A549 (cell line): ENCODE results near the gene MYH15. TPM values are rescaled to one million over a fixed set of nuclear protein-coding genes. Genes with fewer than 3 reads are reported as not detected.

ENCODE experiments used
- ATAC-seq, 2 experiments: fragments of 200-7000 bp in 1 of 2; fragments of >200 bp in 1 of 2; cut with Nextera tagmentation in 1 of 2; cut with Tn5 transposase in 1 of 2; 3 replicates each; pipeline versions ENCODE4 v1.8.0 to v1.9.1; 2018 to 2020; ENCODE audit warnings: mild to moderate bottlenecking in 1 of 2, moderate library complexity in 1 of 2
- CTCF ChIA-PET: fragments of 300-600 bp; sonication (Branson Sonifier 250); formaldehyde crosslinking; extraction: SDS; loops from one replicate; lab custom pipeline; 2021; ENCODE audit warnings: antibody characterized with exemption, inconsistent platforms; lab: Yijun Ruan, JAX
- POLR2A ChIA-PET: fragments of 350-600 bp; formaldehyde crosslinking; extraction: SDS; loops from one replicate; lab custom pipeline; 2021; ENCODE audit warnings: antibody characterized with exemption, inconsistent platforms; lab: Yijun Ruan, JAX
- DNase-seq, 2 experiments: peaks; one replicate each; pipeline versions ENCODE4 v3.0.0 to v3.0.0-alpha.2; 2011 to 2016; ENCODE audit warnings: low read depth in 1 of 2, low spot score in 1 of 2
- FAIRE-seq: peaks from 2 replicates; lab custom pipeline; 2011; peaks lifted over from hg19 to GRCh38; lab: Jason Lieb, UNC
- H3K27ac ChIP-seq, 2 experiments: fragments of >200 bp; sonication (Bioruptor Twin); formaldehyde crosslinking; 3 replicates each; pipeline ENCODE4 v1.5.1; 2016 to 2017
- H3K4me1 ChIP-seq: fragments of >200 bp; sonication (Bioruptor Twin); formaldehyde crosslinking; 3 replicates; pipeline ENCODE4 v1.6.1; 2016
- H3K4me2 ChIP-seq: fragments of >200 bp; sonication (Bioruptor Twin); formaldehyde crosslinking; 3 replicates; pipeline ENCODE4 v1.6.1; 2016
- H3K4me3 ChIP-seq: fragments of >200 bp; sonication (Bioruptor Twin); formaldehyde crosslinking; 3 replicates; pipeline ENCODE4 v1.5.1; 2016
- H3K9me3 ChIP-seq: fragments of >200 bp; sonication (Bioruptor Twin); formaldehyde crosslinking; 3 replicates; pipeline ENCODE4 v1.6.1; 2016
- BCL3 ChIP-seq: fragments of >200 bp; sonication (Bioruptor Twin); formaldehyde crosslinking; IDR thresholded peaks from 3 replicates; pipeline ENCODE4 v1.6.1; 2016
- BHLHE40 ChIP-seq: IDR thresholded peaks from 2 replicates; pipeline ENCODE4 v1.6.1; 2012; ENCODE audit warnings: low read depth, low read length, inconsistent platforms
- CBX2 ChIP-seq: fragments of 200-600 bp; sonication (generic); IDR thresholded peaks from 2 replicates; pipeline ENCODE4 v1.6.1; 2016; ENCODE audit warnings: low read depth, mild to moderate bottlenecking, borderline replicate concordance
- CBX8 ChIP-seq: fragments of 200-600 bp; sonication (generic); IDR thresholded peaks from 2 replicates; pipeline ENCODE4 v1.6.1; 2016
- CEBPB ChIP-seq, 2 experiments: fragments of >200 bp in 1 of 2; sonication (Bioruptor Twin) in 1 of 2; formaldehyde crosslinking in 1 of 2; IDR thresholded peaks; 2 replicates each; pipeline ENCODE4 v1.6.1; 2012 to 2016
- CTCF ChIP-seq: fragments of >200 bp; sonication (Bioruptor Twin); formaldehyde crosslinking; IDR thresholded peaks from 3 replicates; pipeline ENCODE4 v1.5.1; 2016
- E2F6 ChIP-seq: IDR thresholded peaks from 2 replicates; pipeline ENCODE4 v1.6.1; 2012; ENCODE audit warnings: low read depth, borderline replicate concordance
- FOSB ChIP-seq: fragments of 250-450 bp; sonication (Bioruptor Pico); IDR thresholded peaks from 2 replicates; pipeline ENCODE4 v1.5.0; 2020; ENCODE audit warnings: mild to moderate bottlenecking, moderate library complexity
- FOSL2 ChIP-seq, 2 experiments: fragments of 450-650 bp in 1 of 2; fragments of >200 bp in 1 of 2; sonication (Bioruptor Twin) in 1 of 2; formaldehyde crosslinking; IDR thresholded peaks; 2 replicates each; pipeline versions ENCODE4 v1.5.0 to v1.6.1; 2016 to 2020; ENCODE audit warnings: mild to moderate bottlenecking in 1 of 2, moderate library complexity in 1 of 2
- HDAC2 ChIP-seq: fragments of 200-600 bp; sonication (generic); IDR thresholded peaks from 2 replicates; pipeline ENCODE4 v1.6.1; 2016
- HOXB5 ChIP-seq: fragments of 250-450 bp; sonication (Bioruptor Pico); IDR thresholded peaks from 2 replicates; pipeline ENCODE4 v1.5.0; 2020; ENCODE audit warnings: mild to moderate bottlenecking, moderate library complexity
- KDM1A ChIP-seq: fragments of 200-600 bp; sonication (generic); IDR thresholded peaks from 2 replicates; pipeline ENCODE4 v1.6.1; 2016; ENCODE audit warnings: low read depth, mild to moderate bottlenecking
- NR3C1 ChIP-seq: fragments of >200 bp; sonication (Bioruptor Twin); formaldehyde crosslinking; IDR thresholded peaks from 3 replicates; pipeline ENCODE4 v1.6.1; 2017
- PBX3 ChIP-seq: IDR thresholded peaks from 2 replicates; pipeline ENCODE4 v1.6.1; 2012
- PHF8 ChIP-seq: fragments of 200-600 bp; sonication (generic); IDR thresholded peaks from 2 replicates; pipeline ENCODE4 v1.6.1; 2016; ENCODE audit warnings: low read depth, mild to moderate bottlenecking, antibody characterized with exemption, moderate library complexity, borderline replicate concordance
- RAD21 ChIP-seq, 2 experiments: fragments of >200 bp in 1 of 2; sonication (Bioruptor Twin) in 1 of 2; formaldehyde crosslinking in 1 of 2; IDR thresholded peaks in 1 of 2; conservative IDR thresholded peaks in 1 of 2; 2 replicates in 1 of 2; 3 replicates in 1 of 2; pipeline ENCODE4 v1.6.1; 2012 to 2018; ENCODE audit warnings: inconsistent platforms in 1 of 2
- RARB ChIP-seq: fragments of 250-450 bp; sonication (Bioruptor Pico); IDR thresholded peaks from 2 replicates; pipeline ENCODE4 v1.8.0; 2021; ENCODE audit warnings: mild to moderate bottlenecking, moderate library complexity
- RCOR1 ChIP-seq: fragments of 150-350 bp; IDR thresholded peaks from 2 replicates; pipeline ENCODE4 v1.6.1; 2014; ENCODE audit warnings: antibody characterized with exemption, low read length, low read depth
- TFCP2L1 ChIP-seq: fragments of 250-450 bp; sonication (Bioruptor Pico); IDR thresholded peaks from 2 replicates; pipeline ENCODE4 v1.5.0; 2021; ENCODE audit warnings: mild to moderate bottlenecking
- USF2 ChIP-seq: fragments of 450-650 bp; IDR thresholded peaks from 2 replicates; pipeline ENCODE4 v1.6.1; 2014; ENCODE audit warnings: antibody characterized with exemption
- ZNF302 ChIP-seq: fragments of 250-450 bp; sonication (Bioruptor Pico); IDR thresholded peaks from 2 replicates; pipeline ENCODE4 v1.9.0; 2021; ENCODE audit warnings: inconsistent platforms, mild to moderate bottlenecking, moderate library complexity
- ZSCAN20 ChIP-seq: fragments of 250-450 bp; sonication (Bioruptor Pico); IDR thresholded peaks from 2 replicates; pipeline ENCODE4 v1.8.0; 2022; ENCODE audit warnings: mild to moderate bottlenecking, moderate library complexity
- WGBS: methylation state at CpG from one replicate; pipeline ENCODE4 v1.1.6; 2017; ENCODE audit errors: missing lambda C conversion rate; 5-methylcytosine and 5-hydroxymethylcytosine counted together
- polyA plus RNA-seq, 4 experiments: library from polyadenylated mRNA; depleted of rRNA in 3 of 4; stranded (reverse); fragments of >200 nt; fragmentation: RNase III in 1 of 4; extraction: RNeasy Plus Mini Kit Qiagen cat#74134 plus additional on column Dnase treatment in 1 of 4; gene quantifications; 2 replicates in 3 of 4; 3 replicates in 1 of 4; pipeline ENCODE4 v1.2.3, GENCODE V29; 2011 to 2017

MYH15 gene
- polyA plus RNA-seq, 2 of the 4 experiments (the other 2 are of a cell fraction): 0.39 to 1.7 TPM

GRCh38 chr3:108393128-108393900 is 117.1 kb downstream of the MYH15 start:
- peaks cover 8% of the 10 kb centered on the region; the same call in 1 of the 3 replicates for H3K4me1 ChIP-seq
- DNase-seq (no peak), FAIRE-seq (no peak), ATAC-seq (no peak)
- TF ChIP-seq RARB (CRISPR knock-in tag): no peak
- no peak for TF ChIP-seq FOSL2 (IDR thresholded peaks at IDR 0.05)
- TF ChIP-seq FOSL2 (CRISPR knock-in tag; IDR thresholded peaks at IDR 0.05): no peak
- no peak for TF ChIP-seq NR3C1
- no peak for TF ChIP-seq RCOR1
- no peak for TF ChIP-seq BHLHE40
- TF ChIP-seq E2F6: no peak
- no peak for TF ChIP-seq HOXB5
- no peak for TF ChIP-seq KDM1A
- no peak for TF ChIP-seq HDAC2
- TF ChIP-seq TFCP2L1 (CRISPR knock-in tag): no peak
- no peak for TF ChIP-seq ZNF302 (CRISPR knock-in tag)
- no peak for TF ChIP-seq CTCF
- TF ChIP-seq CBX2: no peak
- TF ChIP-seq CBX8: no peak
- TF ChIP-seq RAD21 (conservative IDR thresholded peaks at IDR 0.05 in 1 of 2, IDR thresholded peaks at IDR 0.05 in 1 of 2): no peak
- no peak for TF ChIP-seq FOSB (CRISPR knock-in tag)
- no peak for TF ChIP-seq BCL3
- TF ChIP-seq PHF8: no peak
- CTCF ChIA-PET: interaction anchor here (0.7 to 1.7 kb wide), 7 partner anchors 9 to 537 kb away, joined by 3 to 5 read pairs (median 3); no protein-coding TSS in a partner anchor
- H3K9me3 ChIP-seq: no peaks in the 10 kb centered on the region
- H3K4me2 ChIP-seq: no peak overlapping the region
- 86% methylated on average over 2 of the region's 3 CpGs for WGBS
- no peak overlapping the region for H3K27ac ChIP-seq
- POLR2A ChIA-PET: no interaction called here
- no peak overlapping the region for H3K4me3 ChIP-seq

GRCh38 chr3:108391917-108392593 is 118.3 kb downstream of the MYH15 start:
- peaks cover 8% of the 10 kb centered on the region; the same call in 1 of the 3 replicates for H3K4me1 ChIP-seq
- 33% methylated on average over 3 of the region's 3 CpGs for WGBS
- ChIA-PET POLR2A (no interaction called here), CTCF (interaction anchor here (1.2 to 1.7 kb wide), 4 partner anchors 12 to 454 kb away, joined by 3 to 5 read pairs (median 4); no protein-coding TSS in a partner anchor)
- H3K4me2 ChIP-seq: no peak overlapping the region
- ATAC-seq (no peak), DNase-seq (no peak), FAIRE-seq (no peak)
- no peak for TF ChIP-seq ZSCAN20 (CRISPR knock-in tag)
- TF ChIP-seq CEBPB (IDR thresholded peaks at IDR 0.05): peak in 1 of 2 experiments; percentile 28; a peak in 2 of 4 replicates
- TF ChIP-seq PBX3: no peak
- no peak for TF ChIP-seq FOSB (CRISPR knock-in tag)
- no peak for TF ChIP-seq USF2
- H3K27ac ChIP-seq: no peak overlapping the region
- H3K4me3 ChIP-seq: no peak overlapping the region
- no peaks in the 10 kb centered on the region for H3K9me3 ChIP-seq
